22Rv1 (cell line): ENCODE data around the gene KCNH4.

Experiments
- CTCF ChIP-seq: fragments of 450-650 bp; IDR thresholded peaks from 2 replicates; pipeline ENCODE4 v1.5.1; 2017; ENCODE audit warnings: mild to moderate bottlenecking
- ZFX ChIP-seq: fragments of 450-650 bp; IDR thresholded peaks from 2 replicates; pipeline ENCODE4 v1.6.1; 2017; ENCODE audit warnings: antibody characterized with exemption, borderline replicate concordance

- TF ChIP-seq CTCF (no peak), ZFX (no peak)
Observed at GRCh38 chr17:42188749-42189650, 8.1 kb upstream of the KCNH4 start.
